Measurements from ENCODE around the gene UBE2N.
"Not testable (repeated sequence)": the region's sequence is repeated elsewhere in the genome, so short reads cannot be mapped to it uniquely, and the experiment has no call there.

The UBE2N gene

GRCh38 chr12:93407054-93407962, 34.4 kb downstream of the UBE2N start:
- DNase-seq (ENCODE audit: low read depth, low spot score) = no peak
- in situ Hi-C loops (cut with HindIII; ENCODE audit: low sequenced_read_pairs) = loop anchor here (25.0 kb wide), 1 partner anchor 445 kb away; no protein-coding TSS in a partner anchor
- H3K4me3 ChIP-seq (ENCODE audit: low read depth, low read length) = no peak overlapping the region
- no peak for TF ChIP-seq CTCF (IDR thresholded peaks at IDR 0.05; ENCODE audit: low read depth, low read length)

GRCh38 chr12:93404961-93405849, 36.5 kb downstream of the UBE2N start:
- no peak for TF ChIP-seq CTCF (IDR thresholded peaks at IDR 0.05; ENCODE audit: low read depth, low read length)
- no peak for DNase-seq (ENCODE audit: low read depth, low spot score)
- in situ Hi-C loops (cut with HindIII; ENCODE audit: low sequenced_read_pairs) = loop anchor here (25.0 kb wide), 1 partner anchor 443 kb away; no protein-coding TSS in a partner anchor

GRCh38 chr12:93403988-93404803, 37.6 kb downstream of the UBE2N start:
- H3K4me3 ChIP-seq (ENCODE audit: low read depth, low read length) = no peak overlapping the region
- no peak for DNase-seq (ENCODE audit: low read depth, low spot score)
- TF ChIP-seq CTCF (IDR thresholded peaks at IDR 0.05; ENCODE audit: low read depth, low read length) = no peak
- in situ Hi-C loops (cut with HindIII; ENCODE audit: low sequenced_read_pairs) = loop anchor here (25.0 kb wide), 1 partner anchor 442 kb away; no protein-coding TSS in a partner anchor

More at GRCh38 chr12:93404961-93405849, 36.5 kb downstream of the UBE2N start:
- H3K4me3 ChIP-seq (ENCODE audit: low read depth, low read length) = no peak overlapping the region

GRCh38 chr12:93402333-93403311, 39.1 kb downstream of the UBE2N start:
- in situ Hi-C loops (cut with HindIII; ENCODE audit: low sequenced_read_pairs) = loop anchor here (25.0 kb wide), 1 partner anchor 440 kb away; no protein-coding TSS in a partner anchor
- no peak for DNase-seq (ENCODE audit: low read depth, low spot score)
- no peak for TF ChIP-seq CTCF (IDR thresholded peaks at IDR 0.05; ENCODE audit: low read depth, low read length)
- no peak overlapping the region for H3K4me3 ChIP-seq (ENCODE audit: low read depth, low read length)

GRCh38 chr12:93399183-93399863, 42.4 kb downstream of the UBE2N start:
- DNase-seq (ENCODE audit: low read depth, low spot score); H3K4me3 ChIP-seq (ENCODE audit: low read depth, low read length); in situ Hi-C loops (cut with HindIII; ENCODE audit: low sequenced_read_pairs): not testable (repeated sequence)
